Stimulated activated CD8-positive, alpha-beta memory T cell treated with anti-CD3 and anti-CD28 coated beads, Interleukin-15, amount 100 ng/mL, for 4 hours (primary cell): ENCODE data around the gene MBD2.

Experiments used
- DNase-seq, 2 donors: peaks; one replicate each; pipeline ENCODE4 v3.0.0-alpha.2; 2020; ENCODE audit warnings: low read depth in 2 of 2

The MBD2 gene

DNA sequence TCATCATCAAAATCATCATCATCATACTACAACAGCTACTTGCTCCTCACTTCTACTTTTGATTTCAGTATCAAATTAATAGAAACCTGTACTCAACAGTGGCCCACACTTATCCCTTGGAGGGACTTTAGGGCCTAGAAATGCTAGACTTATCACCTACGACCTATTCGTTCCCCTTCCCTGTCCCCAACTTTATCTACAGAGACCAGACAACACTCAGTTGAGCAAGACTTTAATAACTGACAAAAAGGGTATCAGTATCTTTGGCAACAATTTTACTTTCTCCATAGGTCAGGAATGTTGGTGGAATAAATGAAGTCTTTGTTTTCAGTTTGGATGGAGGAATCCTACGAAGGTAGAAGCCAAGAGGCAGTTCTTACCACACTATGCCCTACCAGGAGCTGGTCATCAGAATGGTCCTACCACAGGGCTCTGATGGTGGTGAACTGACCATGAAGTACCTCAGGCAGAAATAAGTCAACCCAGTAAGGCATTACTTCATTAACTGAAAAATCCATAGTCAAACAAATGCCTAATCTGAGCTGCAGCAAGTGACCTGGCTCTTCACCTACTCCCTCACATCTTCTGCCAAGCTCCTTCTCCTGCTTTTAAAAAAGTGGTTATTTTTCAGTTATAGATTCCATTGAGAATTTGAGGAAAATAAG is 26.6 kb downstream of the MBD2 start:
- no peak for DNase-seq

- no peak for DNase-seq
These were observed 30.7 kb downstream of the MBD2 start for GRCh38 chr18:54193786-54194185.

DNA sequence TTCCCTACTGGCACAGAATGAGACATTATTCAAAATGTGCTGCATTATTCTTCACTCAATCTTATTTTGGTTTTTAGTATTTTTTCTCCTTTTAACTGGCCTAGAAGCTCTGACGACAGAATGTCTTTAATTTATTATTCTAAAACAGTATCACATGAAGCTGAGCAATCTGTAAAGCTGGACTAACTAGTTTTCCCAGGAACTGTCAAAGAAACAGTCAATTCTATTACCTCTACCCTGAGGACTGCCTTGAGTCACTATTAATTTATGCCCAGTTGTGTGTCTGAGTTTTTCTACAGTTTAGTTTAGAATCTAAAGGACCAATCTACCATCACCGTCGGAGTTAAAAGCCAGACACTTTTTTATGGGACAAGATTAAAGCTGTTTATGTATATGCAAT is 31.6 kb downstream of the MBD2 start:
- no peak for DNase-seq

DNA sequence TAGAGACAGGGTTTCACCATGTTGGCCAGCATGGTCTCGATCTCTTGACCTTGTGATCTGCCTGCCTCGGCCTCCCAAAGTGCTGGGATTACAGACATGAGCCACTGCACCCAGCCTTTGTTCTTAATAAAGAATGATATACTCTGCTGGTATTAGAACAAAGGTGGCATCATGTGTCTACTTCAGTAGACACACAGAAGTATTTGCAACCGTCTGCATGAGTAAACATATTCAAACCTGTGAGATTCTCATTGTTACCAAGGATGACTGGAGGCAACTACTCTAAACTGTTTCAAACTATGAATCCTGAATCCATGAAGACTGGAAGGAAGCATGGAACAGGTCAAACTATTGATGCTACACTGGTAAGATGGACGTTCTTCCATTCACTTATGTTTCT is 32.1 kb downstream of the MBD2 start:
- no peak for DNase-seq

- DNase-seq = no peak
These were observed 33.1 kb downstream of the MBD2 start for GRCh38 chr18:54191352-54191751.

GRCh38 chr18:54187372-54187771 is 37.1 kb downstream of the MBD2 start:
- DNase-seq = no peak

GRCh38 chr18:54184836-54185235 is 39.6 kb downstream of the MBD2 start:
- DNase-seq = no peak

- no peak for DNase-seq
These were observed 41.1 kb downstream of the MBD2 start for GRCh38 chr18:54183390-54183789.

DNA sequence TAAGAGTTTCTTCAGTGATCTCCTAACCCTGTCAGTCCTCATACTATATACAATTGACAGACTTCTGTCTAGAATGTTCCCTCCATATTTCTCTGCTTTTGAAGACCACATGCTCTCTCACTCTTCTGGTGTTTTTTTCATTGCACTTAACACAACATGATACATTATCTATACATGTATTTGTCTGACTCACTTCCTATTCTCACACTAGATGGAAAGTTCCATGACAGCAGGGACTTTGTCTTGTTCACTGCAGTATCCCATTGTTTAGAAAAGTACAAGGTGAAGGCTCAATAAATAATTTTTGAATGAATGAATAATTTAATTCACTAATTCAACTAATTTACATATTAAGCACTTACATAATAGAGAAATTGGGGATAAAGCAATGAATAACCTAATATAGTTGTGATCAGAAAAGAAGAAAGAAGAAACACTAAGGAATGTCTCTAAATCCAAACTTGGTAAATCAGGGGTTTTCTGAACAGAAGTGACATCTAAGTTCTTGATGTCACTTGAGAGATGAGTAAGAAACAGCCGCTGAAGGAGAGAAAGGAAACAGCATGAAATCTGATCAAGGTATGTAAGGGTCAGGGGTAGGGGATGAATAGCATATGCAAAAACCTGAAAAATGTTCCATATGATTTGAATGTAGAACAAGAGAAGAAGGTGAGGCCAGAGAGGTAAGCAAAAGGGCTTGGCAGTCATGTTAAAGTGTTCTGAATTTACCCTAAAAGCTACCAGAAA is 42.4 kb downstream of the MBD2 start:
- DNase-seq = no peak

DNA sequence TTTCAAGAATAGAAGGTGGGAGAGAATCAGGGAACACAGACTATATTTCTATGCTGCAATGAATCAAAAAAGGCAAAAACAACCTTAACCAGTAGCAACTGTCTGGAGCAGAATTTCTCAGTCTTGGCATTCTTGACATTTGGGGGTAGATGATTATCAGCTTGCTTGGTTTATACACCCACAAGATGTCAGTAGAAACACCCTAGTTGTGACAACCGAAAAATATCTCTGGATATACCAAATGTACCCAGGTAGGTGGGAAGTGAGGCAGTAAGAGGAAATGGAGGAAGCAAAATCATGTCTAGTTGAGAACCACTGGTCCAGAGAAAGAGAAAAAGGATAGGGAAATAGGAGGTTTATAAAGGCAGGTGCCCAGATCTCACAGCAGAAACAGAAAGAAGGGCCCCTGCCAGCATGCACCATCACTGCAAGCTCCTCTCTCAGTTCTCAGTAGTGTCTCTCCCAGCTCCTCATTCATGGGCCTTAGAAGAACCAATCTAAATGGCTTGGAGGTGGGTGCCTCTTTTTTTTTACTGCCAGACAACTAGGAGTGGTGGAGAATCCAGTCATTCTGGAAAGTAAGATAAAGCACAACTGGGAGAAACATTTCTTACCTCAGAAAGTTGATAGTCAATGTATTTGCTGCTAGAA is 50.4 kb downstream of the MBD2 start:
- no peak for DNase-seq

GRCh38 chr18:54173250-54173649 is 51.2 kb downstream of the MBD2 start:
- no peak for DNase-seq

GRCh38 chr18:54169431-54170403 is 54.8 kb downstream of the MBD2 start:
- no peak for DNase-seq

DNA sequence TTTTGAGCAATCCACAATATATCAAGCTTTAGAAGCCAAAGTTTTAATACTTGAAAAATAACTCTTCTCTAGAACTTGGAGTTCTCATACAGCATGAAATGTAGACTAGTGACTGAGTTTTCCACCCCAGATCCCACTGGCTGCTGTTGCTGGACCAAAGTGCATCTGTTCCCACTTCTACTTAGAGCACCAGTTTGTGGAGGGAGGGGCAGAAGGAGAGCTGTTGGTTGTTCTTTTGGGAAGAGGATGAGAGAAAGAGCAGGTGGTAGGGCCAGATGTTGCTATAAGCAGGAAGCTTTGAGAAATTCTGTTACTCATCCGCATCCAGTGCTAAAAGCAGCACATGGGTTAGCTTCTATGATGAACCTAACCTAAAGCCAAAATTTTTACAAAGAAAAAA is 59.0 kb downstream of the MBD2 start:
- no peak for DNase-seq

- DNase-seq = no peak
These were observed 61.0 kb downstream of the MBD2 start for GRCh38 chr18:54163453-54163852.

DNA sequence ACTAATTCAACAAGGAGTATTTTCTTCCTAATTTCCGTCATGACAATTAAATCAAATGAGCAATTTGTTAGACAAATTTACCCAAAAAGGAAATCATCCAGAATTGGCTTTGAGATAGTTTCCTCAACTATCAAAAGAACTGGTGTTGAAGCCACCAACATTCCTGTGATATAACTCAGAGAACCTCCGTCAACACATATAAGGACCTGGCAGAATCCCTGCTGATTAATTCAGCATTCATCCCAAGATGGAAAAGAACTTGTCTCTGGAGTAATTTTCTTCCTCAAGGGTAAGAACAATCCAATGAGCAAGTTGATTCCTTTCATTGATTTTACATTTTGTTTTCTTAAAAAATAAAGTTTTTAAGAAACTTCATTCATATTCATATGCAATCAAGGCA is 62.0 kb downstream of the MBD2 start:
- DNase-seq = no peak

- DNase-seq = no peak
These were observed 63.2 kb downstream of the MBD2 start for GRCh38 chr18:54161267-54161666.

DNA sequence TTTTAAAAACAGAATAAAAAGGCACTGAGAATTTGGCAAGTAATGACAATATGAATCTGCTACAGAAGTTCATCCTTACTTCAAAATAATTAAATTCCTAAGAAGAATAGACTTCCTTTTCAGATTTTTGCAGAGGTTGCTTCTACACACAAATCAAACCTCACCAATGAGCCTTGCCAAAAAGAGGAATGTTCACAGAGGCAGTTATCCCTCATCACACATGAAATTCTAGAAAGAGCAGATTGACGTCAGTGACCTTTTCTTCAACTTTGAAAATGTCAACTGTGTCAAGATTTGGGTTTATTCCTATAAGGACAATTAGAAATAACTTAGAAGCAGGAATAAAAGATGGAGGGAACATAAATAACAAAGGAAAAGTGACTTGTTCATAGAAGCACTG is 64.6 kb downstream of the MBD2 start:
- DNase-seq = no peak

- DNase-seq = no peak
These were observed 66.7 kb downstream of the MBD2 start for GRCh38 chr18:54157646-54158385.

- DNase-seq = no peak
These were observed 69.1 kb downstream of the MBD2 start for GRCh38 chr18:54155412-54155811.

DNA sequence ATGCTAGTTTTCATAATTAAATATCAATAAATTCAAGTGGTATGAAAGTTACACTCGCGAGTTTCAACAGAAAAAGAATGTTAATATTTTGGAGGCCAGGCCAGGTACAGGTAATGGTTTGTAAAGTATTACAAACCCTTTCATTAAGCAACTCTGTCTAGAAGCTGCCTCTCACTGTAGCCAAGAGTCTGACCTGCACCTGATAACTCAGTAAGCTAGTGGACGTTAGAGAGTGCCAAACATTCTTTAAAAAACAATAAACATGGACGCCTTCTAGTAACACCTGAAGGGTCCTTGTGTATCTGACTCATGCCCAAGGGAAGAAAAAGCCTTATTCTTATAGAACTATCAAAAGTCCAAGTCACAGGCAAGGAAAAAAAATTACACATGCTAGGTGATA is 70.2 kb downstream of the MBD2 start:
- no peak for DNase-seq

DNA sequence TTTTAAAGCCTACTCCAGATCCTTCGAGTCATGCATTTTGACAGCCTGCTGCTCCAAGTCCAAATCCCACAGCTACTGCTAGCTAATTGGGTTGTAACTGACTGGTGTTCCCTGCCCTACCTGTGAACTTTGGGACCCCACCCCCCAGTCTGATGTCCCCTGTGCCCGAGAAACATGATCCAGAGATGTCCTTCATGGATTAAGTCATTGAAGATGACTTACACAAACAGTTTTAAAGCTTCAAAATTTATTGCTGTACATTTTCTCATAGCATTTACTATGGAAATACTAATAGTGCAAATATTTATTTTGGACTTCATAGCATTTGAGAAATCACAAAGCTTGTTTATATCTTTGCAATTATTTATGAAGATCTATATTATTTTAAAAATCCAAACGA is 73.1 kb downstream of the MBD2 start:
- DNase-seq = no peak
